ENCODE measurements around the gene IL18R1.

DNA sequence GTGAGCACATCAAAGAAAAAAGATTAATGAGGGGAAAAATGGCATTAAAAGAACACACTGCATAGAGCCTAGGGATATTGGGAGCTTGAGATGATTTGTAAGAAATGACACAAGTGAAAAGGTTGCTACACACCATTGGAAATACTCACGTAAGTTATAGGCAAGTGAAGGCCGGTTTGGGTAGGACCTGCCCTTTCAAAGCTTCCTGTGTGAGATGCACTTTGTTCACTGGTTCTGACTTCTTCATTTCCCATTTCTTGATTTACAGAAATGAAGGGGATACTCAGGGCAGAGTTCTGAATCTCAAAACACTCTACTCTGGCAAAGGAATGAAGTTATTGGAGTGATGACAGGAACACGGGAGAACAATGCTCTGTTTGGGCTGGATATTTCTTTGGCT is 67.3 kb downstream of the IL18R1 start, which contains the start of gene IL18RAP:
- no peak for TF ChIP-seq EZH2 (IDR thresholded peaks at IDR 0.05; ENCODE audit: insufficient read depth, low read length)
- TF ChIP-seq, protein P1, sequence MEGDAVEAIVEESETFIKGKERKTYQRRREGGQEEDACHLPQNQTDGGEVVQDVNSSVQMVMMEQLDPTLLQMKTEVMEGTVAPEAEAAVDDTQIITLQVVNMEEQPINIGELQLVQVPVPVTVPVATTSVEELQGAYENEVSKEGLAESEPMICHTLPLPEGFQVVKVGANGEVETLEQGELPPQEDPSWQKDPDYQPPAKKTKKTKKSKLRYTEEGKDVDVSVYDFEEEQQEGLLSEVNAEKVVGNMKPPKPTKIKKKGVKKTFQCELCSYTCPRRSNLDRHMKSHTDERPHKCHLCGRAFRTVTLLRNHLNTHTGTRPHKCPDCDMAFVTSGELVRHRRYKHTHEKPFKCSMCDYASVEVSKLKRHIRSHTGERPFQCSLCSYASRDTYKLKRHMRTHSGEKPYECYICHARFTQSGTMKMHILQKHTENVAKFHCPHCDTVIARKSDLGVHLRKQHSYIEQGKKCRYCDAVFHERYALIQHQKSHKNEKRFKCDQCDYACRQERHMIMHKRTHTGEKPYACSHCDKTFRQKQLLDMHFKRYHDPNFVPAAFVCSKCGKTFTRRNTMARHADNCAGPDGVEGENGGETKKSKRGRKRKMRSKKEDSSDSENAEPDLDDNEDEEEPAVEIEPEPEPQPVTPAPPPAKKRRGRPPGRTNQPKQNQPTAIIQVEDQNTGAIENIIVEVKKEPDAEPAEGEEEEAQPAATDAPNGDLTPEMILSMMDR (IDR thresholded peaks at IDR 0.05; ENCODE audit: insufficient read depth, low read depth, low read length): no peak
